H1 (cell line): Measurements from ENCODE around the gene PNLIP. TPM values are rescaled to one million over a fixed set of nuclear protein-coding genes. Genes with fewer than 3 reads are reported as not detected.

Experiments used
- GABPA ChIP-seq: IDR thresholded peaks from 2 replicates; pipeline ENCODE4 v1.6.1; 2011; ENCODE audit warnings: mild to moderate bottlenecking, low read length, moderate library complexity, borderline replicate concordance; ENCODE audit not compliant: insufficient read depth
- polyA plus RNA-seq, 7 experiments: library from polyadenylated mRNA; depleted of rRNA in 3 of 7; stranded (reverse) in 5 of 7; unstranded in 2 of 7; fragments of >200 nt in 5 of 7; fragments of 200-250 nt in 2 of 7; gene quantifications; 1 replicate in 5 of 7; 2 replicates in 1 of 7; 4 replicates in 1 of 7; pipeline versions ENCODE4 v1.2.1 to v1.2.3, GENCODE V29; 2011 to 2013; ENCODE audit warnings: missing spikeins in 2 of 7, mixed read lengths in 2 of 7
- total RNA-seq: library from RNA; stranded (reverse); fragmentation: NEBNext Ultra II Directional; extraction: Animal tissue kit (Norgen Biotek cat#: 25700); gene quantifications from 2 replicates; pipeline ENCODE4 v1.2.1, GENCODE V29; 2021

PNLIP gene
- total and polyA plus RNA-seq, 2 of the 8 experiments (the other 6 are each of a cell fraction or from before 2014, with no cell fraction given) = not detected

DNA sequence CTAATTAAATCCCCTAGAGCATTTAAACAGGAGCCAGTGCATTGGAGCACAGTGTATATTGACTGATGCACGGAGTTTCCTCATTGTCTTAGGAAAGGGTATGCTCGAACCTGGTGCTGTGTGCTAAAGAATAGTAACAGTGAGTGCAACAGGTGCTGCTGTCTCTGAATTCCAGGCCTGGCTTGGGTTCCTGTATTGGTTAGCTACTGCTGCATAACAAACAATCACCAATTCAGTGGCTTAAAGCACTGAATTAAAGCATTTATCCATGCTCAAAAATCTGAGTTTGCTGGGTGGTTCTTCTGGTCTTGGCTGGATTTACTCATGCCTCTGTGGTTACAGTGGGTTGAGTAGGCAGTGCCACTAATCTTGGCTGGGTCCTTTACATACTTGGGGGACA is 43.3 kb downstream of the PNLIP start (continued):
- TF ChIP-seq GABPA = no peak
